Stimulated activated naive CD4-positive, alpha-beta T cell (primary cell): ENCODE results near the gene RNF212.
"Not testable (repeated sequence)": the region's sequence is repeated elsewhere in the genome, so short reads cannot be mapped to it uniquely, and the experiment has no call there.

Experiments
- DNase-seq, 6 experiments: peaks; one replicate each; lab custom pipeline; 2025; lab: John Stamatoyannopoulos, UW

The RNF212 gene, protein sequence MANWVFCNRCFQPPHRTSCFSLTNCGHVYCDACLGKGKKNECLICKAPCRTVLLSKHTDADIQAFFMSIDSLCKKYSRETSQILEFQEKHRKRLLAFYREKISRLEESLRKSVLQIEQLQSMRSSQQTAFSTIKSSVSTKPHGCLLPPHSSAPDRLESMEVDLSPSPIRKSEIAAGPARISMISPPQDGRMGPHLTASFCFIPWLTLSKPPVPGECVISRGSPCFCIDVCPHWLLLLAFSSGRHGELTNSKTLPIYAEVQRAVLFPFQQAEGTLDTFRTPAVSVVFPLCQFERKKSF

DNA sequence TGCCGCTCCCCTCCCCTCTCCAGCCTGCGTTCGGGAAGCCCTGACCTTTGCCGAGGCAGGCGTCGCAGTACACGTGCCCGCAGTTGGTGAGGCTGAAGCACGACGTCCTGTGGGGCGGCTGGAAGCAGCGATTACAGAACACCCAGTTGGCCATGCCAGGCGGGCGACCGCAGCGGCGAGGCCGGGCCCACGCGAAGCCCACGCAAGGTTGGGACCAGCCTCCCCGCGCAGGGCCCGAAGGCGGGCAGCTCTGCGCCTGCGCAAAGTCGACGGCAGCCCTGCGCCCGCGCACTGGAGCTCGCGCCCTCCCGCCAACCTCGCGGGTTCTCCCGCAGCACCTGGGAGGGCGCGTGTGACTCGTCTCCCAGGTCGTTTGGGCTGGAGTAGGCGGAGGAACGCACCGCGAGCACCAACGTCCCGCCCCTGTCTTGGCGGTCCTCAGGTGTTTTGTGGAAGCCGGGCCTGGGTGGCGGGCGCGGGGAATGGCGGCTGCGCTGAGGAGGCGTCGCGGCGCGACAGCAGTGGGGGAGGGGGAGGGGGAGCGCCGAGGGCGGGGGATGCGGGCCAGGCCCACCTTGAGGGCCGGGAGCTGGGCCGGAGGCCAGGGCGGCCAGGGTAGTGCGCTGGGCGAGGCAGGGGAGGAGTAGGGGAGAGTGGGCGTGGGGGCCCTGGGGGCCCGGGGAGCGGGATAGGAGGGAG lies at the start of gene RNF212:
Gene RNF212, minus strand, starts transcription at position 254 of the 699 bp plus-strand sequence. Its CDS starts 100 bp downstream, at position 154.
- peak in 5 of 6 experiments; percentile 20 to 44 (median 21) for DNase-seq

DNA sequence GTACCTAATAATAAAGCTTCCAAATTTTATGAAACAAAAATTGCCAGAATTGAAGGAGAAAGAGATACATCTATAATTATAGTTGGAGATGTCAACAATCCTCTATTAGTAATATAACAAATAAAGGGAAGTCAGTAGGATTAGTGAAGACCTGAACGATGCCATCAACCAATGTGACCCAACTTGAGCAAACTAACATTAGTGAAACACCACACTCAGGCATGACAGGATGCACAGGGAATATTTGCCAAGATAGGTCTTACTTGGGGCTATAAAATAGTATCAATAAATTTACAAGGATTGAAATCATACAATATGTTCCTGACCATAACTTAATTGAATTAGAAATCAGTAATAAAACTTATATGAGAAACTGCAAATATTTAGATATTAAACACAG lies 47.0 kb upstream of the RNF212 start:
- DNase-seq: no peak

DNA sequence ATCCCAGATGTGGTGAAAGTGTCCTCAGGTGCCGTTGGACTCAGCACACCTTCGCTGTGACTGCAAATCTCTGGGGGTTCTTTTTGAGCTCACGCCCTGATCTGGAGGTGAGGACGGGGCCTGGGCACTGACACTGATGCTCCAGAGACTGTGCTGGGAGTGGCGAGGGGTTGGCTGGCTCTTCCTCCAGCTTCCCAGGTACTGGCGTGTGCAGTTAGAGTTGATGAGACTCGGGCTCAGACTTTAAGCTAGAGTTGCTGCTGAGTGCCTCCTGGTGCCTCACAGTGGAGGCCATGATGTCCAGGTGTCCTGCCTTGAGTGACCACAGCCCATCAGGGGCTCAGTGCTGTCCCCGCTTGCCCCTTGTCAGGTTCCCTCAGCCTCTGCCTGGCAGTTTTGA lies 42.7 kb upstream of the RNF212 start:
- DNase-seq: no peak

DNA sequence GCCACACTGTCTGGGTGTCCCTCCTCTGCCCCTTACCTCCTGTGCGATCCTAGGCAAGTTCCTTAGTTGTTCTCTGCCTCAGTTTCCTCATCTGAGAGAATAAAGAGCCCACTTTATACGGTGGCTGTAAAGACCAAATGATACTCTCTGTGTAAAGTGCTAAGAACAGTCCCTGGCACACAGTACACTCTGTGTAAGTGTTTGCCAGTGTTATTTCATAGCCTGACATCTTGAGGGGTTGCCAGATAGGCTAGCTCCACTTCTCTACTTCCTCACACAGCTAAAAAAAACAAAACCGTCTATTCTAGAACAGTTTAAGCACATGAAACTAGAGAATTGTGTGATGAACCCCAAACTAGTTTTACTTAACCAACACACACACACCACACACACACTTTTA lies 42.0 kb upstream of the RNF212 start:
- no peak for DNase-seq

DNA sequence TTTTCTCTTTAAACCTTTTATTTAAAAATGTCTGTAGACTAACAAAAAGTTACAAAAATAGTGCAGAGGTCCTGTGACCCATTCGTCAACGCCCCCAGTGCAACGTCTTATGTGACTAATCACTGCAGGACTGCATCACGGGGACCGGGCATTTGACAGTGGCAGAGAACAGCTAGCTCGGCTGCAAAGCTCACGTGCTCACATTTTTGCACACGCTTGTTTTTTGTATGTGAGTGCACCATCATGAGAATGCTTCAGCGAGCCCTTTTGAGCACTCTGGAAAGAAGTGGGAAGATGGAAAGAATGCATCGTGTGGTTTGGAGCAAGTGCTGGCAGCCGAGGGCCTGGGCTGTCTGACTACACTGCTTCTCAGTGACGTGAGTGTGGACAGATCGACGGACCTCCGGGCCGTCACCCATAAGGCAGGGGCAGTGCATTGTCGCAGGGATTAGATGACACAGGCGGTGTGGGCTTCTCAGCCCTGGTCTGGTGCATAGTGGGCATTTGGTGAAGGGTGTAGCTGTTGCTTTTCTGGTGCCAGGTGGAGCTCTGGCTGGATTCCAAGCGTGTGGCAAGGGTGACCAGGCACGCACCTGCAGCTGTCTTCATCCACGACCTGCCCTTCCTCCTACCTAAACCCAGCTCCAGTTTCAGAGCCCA lies 41.3 kb upstream of the RNF212 start:
- DNase-seq: no peak

DNA sequence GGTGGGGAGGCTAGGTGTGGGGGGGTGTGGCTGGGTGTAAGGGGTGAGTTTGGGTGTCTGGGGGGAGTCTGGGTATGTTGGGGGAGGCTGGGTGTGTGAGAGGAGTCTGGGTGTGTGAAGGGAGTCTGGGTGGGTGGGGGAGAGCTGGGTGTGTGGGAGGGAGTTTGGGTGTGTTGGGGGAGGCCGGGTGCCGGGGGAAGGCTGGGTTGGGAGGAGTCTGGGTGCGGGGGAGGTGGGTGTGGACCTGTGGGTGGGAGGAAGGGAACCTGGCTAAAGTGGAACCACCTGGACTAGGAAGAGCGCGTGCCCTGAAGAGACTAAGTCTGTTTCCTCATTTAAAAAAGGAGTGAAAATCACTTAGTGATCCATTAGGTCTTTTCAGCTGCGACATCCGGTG lies 40.8 kb upstream of the RNF212 start:
- DNase-seq: no peak

DNA sequence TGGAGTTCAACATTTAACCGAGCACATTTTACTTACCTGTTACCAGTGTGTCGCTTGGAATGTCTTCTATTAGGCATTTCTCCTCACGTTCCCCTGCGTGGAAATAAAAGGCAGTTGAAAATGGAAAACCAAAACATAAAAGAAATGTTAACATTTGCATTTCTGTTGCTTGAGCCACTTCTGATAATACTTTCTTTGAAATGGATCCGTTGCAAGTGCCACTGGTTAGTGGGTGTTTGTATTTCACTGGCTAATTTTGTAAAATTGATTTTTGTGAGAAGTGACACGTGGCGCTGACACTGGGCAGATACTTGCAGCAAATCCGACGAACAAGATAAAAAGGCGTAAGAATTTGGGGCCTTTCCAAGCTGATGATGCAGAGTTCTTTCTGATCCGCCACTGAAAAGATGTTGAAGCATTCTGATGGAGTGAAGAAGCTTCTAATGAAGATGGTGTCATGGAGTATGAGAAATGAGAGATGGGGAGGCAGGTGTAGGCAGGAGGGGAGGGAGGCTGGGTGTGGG lies 40.3 kb upstream of the RNF212 start:
- no peak for DNase-seq

DNA sequence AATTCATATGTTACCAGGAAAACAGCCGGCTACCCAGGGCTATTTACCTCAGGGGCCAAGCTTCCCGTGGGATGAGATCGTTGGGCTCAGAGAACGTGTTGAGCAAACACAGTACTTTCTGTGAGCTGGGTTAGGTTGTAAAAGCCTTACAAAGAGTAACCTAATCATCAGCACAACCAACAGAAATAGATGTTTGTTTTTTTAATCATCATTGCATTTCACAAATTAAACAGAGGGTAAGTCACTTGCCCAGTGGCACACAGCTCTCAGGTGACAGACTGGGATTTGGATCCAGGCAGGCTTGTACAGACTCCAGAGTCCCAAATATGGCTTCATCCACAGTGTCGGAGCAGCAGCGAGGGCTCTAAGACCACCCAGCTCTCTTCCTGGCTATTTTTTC lies 38.9 kb upstream of the RNF212 start:
- DNase-seq: no peak

DNA sequence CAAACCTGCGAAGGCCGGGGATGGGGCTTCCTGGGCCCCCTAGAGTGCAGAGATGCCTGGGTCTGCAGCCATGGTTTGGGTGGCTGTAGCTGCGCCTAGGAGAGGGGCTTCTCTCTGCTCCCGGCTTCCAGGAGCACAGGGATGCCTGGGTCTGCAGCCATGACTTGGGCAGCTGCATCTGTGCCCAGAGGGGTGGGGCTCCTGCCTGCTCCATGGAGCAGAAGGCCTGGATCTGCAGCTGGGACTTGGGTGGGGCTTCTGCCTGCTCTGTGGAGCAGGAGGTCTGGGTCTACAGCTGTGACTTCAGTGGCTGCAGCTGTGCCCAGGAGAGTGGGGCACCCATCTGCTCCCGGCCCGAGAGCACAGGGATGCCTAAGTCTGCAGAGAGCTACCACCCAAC lies 38.2 kb upstream of the RNF212 start:
- no peak for DNase-seq

DNA sequence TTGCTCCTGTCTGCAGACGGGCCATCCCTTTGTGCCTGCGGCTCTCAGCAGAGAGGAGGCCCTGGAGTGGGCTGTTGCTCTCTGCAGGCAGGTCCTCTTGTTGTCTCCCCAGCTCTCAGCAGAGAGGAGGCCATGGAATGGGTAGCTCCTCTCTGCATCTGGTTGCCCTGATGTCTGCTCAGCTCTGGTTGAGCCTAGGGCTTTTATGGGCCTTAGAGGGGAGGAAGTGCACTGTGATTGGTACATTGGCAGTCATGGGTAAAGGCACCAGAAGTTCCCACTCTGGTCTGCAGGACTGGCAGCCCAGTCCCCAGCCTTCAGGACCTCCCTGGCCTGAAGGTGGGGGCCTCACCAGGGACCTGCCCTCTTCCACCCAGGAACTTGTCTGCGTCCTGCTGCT lies 37.5 kb upstream of the RNF212 start:
- DNase-seq: no peak

DNA sequence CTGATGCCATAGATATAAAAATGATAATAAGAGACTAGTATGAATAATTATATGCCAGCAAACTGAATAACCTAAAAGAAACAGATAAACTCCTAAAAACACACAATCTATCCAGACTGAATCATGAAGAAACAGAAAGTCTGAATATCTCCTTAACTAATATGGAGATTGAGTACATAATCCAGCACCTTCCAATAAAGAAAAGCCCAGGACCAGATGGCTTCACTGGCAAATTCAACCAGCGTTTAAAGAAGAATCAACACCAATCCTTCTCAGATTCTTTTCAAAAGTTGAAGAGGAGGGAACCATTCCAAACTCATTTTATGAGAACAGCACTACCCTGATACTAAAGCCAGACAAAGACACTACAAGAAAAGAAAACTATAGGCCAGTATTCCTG lies 26.5 kb upstream of the RNF212 start:
- no peak for DNase-seq

DNA sequence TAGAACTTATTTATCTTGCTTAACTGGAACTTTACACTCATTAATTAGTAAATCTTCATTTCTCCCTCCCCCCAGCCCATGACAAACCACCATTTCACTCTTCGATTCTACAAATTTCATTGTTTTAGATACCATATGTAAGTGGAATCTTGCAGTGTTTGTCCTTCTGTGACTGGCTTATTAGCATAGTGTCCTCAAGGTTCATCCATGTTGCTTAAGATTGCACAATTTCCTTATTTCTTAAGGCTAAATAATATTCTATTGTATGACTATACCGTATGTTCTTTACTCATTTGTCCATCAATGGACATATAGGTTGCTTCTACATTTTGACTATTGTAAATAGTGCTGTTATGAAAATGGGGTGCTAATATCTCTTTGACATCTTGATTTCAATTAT lies 24.5 kb upstream of the RNF212 start:
- DNase-seq: no peak

DNA sequence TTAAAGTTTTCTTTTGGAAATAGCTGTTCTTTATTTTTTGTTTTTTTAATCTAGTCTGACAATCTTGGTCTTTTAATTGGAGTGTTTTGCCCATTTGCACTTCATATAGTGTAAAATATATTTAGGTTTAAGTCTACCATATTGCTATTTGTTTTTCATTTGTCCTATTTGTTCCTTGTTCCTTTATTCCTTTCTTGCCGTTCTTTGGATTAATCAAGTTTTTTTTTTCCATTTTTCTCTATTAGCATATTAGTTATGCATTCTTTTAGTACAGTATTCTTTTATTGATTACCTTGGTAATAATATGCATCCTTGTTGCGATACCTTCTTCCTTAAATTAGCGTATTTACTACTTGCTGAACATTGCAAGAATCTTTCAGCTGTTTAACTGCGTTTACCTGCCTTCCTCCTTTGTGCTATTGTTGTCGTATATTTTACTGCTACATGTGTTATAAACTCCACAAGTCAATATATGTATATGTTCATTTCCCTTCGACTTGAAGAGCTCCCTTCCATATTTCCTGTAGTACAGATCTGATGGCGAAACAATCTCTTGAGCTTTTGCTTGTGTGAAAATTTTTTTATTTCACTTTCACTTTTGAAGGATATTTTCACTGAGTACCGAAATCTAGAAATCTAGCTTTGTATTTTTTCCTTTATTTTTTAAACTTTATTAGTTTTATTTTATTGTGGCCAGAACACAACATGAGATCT lies 23.9 kb upstream of the RNF212 start:
- DNase-seq: peak in 2 of 6 experiments; percentile 20 to 30

DNA sequence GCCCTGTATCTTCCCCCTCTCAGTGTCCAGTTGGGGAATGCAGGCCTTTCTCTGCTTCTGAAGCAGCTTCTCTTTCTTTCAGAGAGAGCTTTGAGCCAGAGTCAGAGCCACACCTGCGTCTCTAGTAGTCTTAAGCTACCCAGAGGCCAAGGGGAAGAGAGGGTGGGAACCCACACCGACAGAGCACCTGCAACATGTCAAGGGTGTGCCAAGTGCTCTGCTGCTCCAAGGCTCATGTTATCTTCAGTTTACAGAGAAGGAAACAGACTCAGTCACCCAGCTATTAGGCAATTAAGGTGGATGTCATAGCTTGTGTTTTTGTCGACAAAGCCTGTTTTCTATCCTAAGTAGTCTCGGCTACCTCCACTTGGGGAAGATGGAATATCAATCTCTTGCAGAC lies 22.7 kb upstream of the RNF212 start:
- DNase-seq: peak in 2 of 6 experiments; percentile 2 to 23

DNA sequence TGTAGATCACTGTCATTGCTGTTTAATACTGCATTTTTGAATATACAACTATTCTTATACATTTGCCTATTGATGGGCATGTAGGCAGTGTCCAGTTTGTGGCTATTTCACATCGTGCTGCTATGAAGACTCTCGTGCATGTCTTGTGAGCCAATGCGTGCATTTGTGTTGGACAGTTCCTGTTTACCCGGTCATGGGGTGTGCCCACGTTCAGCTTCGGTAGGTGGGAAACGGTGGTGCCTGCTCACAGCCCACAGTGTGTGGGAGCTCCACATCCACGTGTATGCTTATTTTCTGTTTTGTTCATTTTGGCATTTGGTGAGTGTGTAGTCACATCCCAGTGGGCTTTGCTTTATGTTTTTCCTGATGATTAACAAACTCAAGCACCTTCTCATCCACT lies 19.7 kb upstream of the RNF212 start:
- DNase-seq: no peak

DNA sequence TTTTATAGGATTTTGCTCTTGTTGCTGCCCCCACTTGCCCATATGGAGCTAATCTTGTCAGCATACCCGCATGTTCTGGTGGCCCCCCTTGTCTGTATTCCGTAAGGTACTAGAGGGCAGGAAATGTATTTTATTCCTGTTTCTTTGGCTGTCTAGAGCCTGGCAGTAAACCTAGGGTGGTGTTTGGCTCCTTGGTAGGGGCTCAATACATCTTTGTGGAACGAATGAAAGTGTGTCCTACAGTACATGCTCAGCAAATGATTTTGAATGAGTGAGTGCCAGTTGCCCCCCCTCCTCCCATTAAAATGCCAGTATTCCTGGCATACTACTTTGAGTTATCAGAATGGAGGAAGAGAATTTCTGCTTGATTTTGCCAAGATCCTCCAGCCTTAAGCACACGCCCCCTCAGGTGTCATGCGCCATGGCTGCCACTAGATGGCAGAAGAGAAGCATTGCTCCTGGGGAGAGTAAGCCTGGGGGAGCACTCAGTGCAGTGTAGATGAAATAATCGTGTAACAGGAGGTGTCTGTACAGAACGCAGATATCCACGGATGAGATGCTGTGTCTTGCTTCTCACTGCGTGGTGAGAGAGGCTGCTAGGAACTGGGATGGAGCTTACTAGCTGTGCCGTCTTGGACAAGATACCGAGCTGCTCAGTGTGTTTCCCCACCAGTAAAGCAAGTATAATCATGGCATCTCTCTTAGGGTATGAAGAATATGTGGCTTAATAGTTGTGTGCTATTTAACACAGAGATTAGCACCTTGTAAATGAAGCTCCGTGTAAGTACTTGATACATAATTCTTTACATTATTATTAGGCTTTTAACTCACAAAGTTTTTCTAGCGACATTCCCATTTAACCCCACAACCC lies 17.2 kb upstream of the RNF212 start:
- DNase-seq: peak; percentile 53 to 85 (median 66)

DNA sequence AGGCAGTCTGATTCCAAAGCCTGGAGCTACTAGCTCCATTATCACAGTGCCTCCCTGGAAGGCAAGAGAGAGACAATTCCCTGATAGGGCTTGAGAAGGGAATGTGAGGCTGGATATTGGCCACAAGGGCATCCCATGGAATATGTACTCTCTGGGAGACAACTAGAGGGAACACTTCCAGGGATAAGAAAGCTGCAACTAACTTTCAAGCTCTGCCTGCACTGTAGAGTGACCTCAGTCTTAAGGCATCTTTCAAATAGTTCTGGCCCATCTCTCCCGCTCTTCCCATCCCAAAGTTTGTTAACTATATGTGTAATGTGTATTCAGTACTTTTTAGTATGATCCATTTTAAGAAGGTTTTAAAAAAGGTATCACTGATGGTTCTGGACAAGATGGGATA lies 13.1 kb upstream of the RNF212 start:
- no peak for DNase-seq

DNA sequence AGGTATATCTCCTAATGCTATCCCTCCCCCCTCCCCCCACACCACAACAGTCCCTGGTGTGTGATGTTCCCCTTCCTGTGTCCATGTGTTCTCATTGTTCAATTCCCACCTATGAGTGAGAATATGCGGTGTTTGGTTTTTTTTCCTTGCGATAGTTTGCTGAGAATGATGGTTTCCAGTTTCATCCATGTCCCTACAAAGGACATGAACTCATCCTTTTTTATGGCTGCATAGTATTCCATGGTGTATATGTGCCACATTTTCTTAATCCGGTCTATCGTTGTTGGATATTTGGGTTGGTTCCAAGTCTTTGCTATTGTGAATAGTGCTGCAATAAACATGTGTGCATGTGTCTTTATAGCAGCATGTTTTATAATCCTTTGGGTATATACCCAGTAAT lies 12.1 kb upstream of the RNF212 start:
- DNase-seq: not testable (repeated sequence)

DNA sequence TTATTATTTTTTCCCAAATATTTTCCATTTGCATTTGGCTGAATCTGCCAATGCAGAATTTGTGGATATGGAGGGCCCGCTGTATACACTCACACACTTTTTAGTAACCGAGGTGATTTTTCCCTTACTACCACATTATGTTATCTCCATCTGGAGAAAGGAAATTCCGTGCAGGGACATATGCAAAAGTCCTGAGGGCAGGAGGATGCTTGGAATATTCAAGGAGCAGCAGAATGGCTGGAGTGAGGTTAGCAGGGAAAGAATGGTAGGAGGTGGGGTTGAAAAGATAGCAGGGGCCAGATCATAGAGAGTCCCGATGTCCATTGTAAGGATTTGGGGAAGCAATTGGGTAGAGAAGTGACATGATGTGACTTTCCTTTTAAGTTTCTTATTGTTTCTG lies 11.5 kb upstream of the RNF212 start:
- DNase-seq: no peak

DNA sequence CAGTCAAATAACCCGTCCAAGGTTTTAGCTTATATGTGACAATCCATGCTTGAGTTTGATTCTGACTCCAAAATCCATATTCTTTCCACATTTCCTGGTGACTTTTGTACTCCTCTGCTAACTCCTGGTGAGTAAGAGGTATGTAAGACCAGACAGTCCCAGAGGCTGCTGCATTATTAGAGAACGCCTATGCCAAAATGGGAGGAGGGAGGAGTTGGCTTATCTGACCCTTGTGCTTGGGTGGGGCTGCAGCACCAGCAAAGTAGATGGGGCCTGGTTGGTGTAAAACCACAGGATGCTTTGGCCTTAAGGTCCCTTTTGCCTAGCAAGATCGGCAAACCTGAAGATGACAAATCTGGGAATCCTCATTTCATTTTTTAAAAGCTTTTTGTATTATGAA lies 9.1 kb upstream of the RNF212 start:
- DNase-seq: no peak

DNA sequence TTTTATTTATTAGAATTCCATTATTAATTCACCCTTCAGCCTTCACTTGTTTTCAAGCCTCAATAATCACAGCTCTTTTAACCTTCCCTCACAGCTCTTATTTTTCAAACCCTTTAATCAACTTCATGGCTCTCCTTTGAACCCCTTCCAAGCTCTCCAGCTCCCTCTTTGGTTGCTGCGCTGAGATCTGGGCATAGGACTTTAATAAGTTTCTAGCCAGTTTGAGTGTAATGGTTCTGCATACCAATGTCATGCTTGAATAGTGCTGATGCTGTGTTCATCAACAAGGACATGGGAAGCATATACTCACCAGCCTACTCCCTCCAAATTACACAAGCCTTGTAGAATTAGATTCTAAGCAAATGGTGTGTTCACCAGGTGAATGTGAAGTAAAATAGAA lies 3.5 kb upstream of the RNF212 start:
- DNase-seq: no peak
